Neutrophil (primary cell): Measurements from ENCODE around the gene NUP153.
"Not testable (repeated sequence)": the region's sequence is repeated elsewhere in the genome, so short reads cannot be mapped to it uniquely, and the experiment has no call there.

Experiments
- H3K27ac ChIP-seq: fragments of 200-600 bp; sonication (generic); 2 replicates; pipeline ENCODE4 v1.5.1; 2016; ENCODE audit warnings: mild to moderate bottlenecking, moderate library complexity
- H3K27me3 ChIP-seq: fragments of 200-600 bp; sonication (generic); 2 replicates; pipeline ENCODE4 v1.6.0; 2016; ENCODE audit warnings: mild to moderate bottlenecking
- H3K36me3 ChIP-seq: fragments of 200-600 bp; sonication (generic); 2 replicates; pipeline ENCODE4 v1.5.1; 2017
- H3K4me1 ChIP-seq, 2 experiments: fragments of 200-600 bp in 1 of 2; sonication (generic) in 1 of 2; 1 replicate in 1 of 2; 2 replicates in 1 of 2; pipeline versions ENCODE4 v1.5.1 to v1.6.1; 2013 to 2016; ENCODE audit warnings: low read depth in 1 of 2, low read length in 1 of 2, mild to moderate bottlenecking in 1 of 2, moderate library complexity in 1 of 2; ENCODE audit not compliant: control insufficient read depth in 1 of 2, insufficient read depth in 1 of 2
- H3K4me3 ChIP-seq, 2 experiments: fragments of 200-600 bp in 1 of 2; sonication (generic) in 1 of 2; 1 replicate in 1 of 2; 2 replicates in 1 of 2; pipeline ENCODE4 v1.5.1; 2013 to 2016; ENCODE audit warnings: low read depth in 1 of 2, low read length in 1 of 2, mild to moderate bottlenecking in 1 of 2, moderate library complexity in 1 of 2
- H3K9me3 ChIP-seq: fragments of 200-600 bp; sonication (generic); 2 replicates; pipeline ENCODE4 v1.5.1; 2016
- TF ChIP-seq, protein P1 (sequence below): fragments of 200-600 bp; sonication (generic); IDR thresholded peaks from 2 replicates; pipeline ENCODE4 v1.5.1; 2016; ENCODE audit warnings: antibody characterized with exemption

The NUP153 gene

DNA sequence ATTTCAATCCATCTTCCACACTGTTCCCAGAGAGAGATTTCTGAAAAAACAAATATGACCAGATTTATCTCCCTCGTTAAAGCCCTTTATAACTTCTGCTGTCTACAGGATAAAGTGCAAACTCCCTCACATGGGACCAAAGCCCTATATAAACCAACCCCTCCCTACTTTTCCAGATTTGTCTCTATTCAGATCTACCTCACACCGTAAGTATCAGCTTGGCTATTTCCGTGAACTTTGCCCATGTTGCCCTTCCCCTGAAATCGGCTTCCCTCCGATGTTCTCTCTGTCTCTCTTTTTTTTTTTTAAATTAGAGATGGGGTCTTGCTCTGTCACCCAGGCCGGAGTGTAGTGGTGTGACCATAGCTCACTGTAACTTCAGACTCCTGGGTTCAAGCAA, 118.7 kb downstream of the NUP153 start:
- Histone ChIP-seq H3K36me3 (no peaks in the 10 kb centered on the region), H3K9me3 (no peaks in the 10 kb centered on the region), H3K27me3 (no peaks in the 10 kb centered on the region), H3K4me3 (no peak overlapping the region), H3K27ac (peak overlapping the region; percentile 10), H3K4me1 (peaks cover 44 to 58% of the 10 kb centered on the region in 2 experiments)
- TF ChIP-seq, protein P1, sequence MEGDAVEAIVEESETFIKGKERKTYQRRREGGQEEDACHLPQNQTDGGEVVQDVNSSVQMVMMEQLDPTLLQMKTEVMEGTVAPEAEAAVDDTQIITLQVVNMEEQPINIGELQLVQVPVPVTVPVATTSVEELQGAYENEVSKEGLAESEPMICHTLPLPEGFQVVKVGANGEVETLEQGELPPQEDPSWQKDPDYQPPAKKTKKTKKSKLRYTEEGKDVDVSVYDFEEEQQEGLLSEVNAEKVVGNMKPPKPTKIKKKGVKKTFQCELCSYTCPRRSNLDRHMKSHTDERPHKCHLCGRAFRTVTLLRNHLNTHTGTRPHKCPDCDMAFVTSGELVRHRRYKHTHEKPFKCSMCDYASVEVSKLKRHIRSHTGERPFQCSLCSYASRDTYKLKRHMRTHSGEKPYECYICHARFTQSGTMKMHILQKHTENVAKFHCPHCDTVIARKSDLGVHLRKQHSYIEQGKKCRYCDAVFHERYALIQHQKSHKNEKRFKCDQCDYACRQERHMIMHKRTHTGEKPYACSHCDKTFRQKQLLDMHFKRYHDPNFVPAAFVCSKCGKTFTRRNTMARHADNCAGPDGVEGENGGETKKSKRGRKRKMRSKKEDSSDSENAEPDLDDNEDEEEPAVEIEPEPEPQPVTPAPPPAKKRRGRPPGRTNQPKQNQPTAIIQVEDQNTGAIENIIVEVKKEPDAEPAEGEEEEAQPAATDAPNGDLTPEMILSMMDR: no peak

DNA sequence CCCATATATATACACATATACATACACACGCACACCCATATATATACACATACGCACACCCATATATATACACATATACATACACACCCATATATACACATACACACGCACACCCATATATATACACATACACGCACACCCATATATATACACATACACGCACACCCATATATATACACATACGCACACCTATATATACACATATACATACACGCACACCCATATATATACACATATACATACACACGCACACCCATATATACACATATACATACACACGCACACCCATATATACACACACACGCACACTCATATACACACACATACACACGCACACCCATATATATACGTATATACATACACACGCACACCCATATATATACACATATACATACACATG, 120.1 kb downstream of the NUP153 start:
- not testable (repeated sequence) for H3K9me3 ChIP-seq, H3K36me3 ChIP-seq, H3K27me3 ChIP-seq, H3K4me3 ChIP-seq
- peaks cover 31 to 44% of the 10 kb centered on the region in 2 experiments for H3K4me1 ChIP-seq
- H3K27ac ChIP-seq: peak overlapping the region; percentile 79

DNA sequence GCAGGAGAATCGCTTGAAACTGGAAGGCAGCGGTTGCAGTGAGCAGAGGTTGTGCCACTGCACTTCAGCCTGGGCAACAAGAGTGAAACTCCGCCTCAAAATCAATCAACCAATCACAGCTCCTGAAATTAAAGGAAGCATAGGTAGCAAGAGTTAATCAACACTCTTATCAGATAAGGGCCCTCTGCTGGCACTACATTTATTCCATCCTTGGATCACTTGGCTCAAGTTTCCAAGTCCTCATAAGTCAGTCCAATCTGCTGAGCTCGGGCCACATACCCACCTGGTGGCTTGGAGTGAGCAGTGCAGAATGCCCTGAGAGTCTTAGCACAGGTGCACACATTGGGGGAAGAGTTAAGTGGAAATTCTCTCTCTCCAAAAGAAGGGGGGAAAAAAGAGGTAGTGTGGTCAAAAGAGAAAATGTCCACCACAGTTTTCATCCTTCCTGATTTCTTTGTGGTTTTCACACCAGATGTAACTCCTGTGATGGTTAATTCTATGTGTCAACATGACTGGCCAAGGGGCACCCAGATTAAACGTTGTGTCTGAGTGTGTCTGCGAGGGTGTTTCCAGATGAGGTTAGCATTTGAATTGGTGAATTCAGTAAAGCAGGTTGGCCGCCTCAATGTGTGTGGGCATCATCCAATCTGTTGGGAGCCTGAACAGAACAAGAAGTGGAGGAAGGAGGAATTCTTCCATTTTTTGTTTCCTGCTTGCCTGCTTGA, 120.8 kb downstream of the NUP153 start:
- TF ChIP-seq, protein P1: peak; percentile 54
- H3K36me3 ChIP-seq: no peaks in the 10 kb centered on the region
- H3K9me3 ChIP-seq: no peaks in the 10 kb centered on the region
- peak overlapping the region; percentile 79 for H3K27ac ChIP-seq
- H3K27me3 ChIP-seq: peaks cover 13% of the 10 kb centered on the region
- no peak overlapping the region for H3K4me3 ChIP-seq
- H3K4me1 ChIP-seq: peaks cover 24 to 37% of the 10 kb centered on the region in 2 experiments

DNA sequence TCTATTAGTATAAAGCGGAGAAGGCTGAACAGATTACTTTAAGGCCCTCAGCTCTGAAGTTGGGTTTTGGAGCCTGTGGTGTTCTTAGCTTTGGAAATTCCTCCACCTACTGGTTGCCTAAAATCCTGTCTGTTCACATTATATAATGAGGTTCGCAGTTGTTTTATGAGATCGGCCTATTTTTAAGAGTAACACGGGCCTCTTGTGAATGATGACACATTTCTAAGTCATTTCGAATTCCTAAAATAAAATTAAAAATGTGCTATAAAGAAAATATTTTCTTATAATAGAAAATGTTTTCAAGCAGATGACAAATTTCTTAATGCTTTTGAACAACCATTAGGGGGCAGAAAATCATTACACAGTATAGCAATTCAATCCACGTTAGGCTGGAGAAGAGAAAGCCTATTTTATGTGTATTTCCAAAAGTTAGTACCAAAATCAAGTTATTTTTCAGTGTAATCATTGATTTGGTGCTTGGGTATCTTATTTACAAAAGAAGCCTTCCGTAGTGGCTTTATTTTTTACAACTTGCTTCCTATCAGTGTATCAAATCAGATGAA, 122.4 kb downstream of the NUP153 start:
- H3K27me3 ChIP-seq: peaks cover 29% of the 10 kb centered on the region
- no peaks in the 10 kb centered on the region for H3K36me3 ChIP-seq
- TF ChIP-seq, protein P1: peak; percentile 71
- H3K4me1 ChIP-seq: peaks cover 14 to 35% of the 10 kb centered on the region in 2 experiments
- peak overlapping the region; percentile 79 for H3K27ac ChIP-seq
- no peak overlapping the region for H3K4me3 ChIP-seq
- H3K9me3 ChIP-seq: no peaks in the 10 kb centered on the region

DNA sequence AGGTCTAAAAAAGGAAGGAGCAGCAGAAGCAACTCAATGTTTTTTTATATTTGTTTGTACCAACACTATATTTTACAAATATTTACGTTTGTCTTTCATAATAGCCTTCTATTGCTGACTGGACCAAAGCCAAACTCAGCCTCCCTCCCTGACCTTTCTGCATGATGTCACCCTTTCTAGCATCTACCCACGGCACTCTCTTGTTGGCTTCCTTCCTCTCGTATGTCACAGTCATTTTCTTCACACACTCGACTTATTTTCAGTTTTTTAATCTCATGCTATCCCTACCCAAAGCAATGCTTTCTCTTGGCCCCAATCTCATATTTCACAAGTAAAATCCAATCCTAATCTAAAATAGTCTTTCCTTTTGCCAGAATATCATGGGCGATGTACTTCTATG, 122.9 kb downstream of the NUP153 start:
- Histone ChIP-seq H3K4me3 (no peak overlapping the region), H3K27ac (peak overlapping the region; percentile 79), H3K4me1 (peaks cover 14 to 35% of the 10 kb centered on the region in 2 experiments), H3K36me3 (no peaks in the 10 kb centered on the region), H3K27me3 (peaks cover 34% of the 10 kb centered on the region), H3K9me3 (no peaks in the 10 kb centered on the region)
- TF ChIP-seq, protein P1: no peak

DNA sequence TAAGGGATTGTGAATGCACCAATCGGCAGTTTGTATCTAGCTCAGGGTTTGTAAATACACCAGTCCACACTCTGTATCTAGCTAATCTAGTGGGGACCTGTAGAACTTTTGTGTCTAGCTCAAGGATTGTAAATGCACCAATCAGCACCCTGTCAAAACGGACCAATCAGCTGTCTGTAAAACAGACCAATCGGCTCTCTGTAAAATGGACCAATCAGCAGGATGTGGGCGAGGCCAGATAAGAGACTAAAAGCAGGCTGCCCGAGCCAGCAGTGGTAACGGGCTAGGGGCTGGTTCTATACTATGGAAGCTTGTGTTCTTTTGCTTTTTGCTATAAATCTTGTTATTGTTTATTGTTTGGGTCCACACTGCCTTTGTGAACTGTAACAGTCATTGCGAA, 125.4 kb downstream of the NUP153 start:
- not testable (repeated sequence) for H3K27ac ChIP-seq, H3K4me3 ChIP-seq, H3K9me3 ChIP-seq, H3K36me3 ChIP-seq
- H3K27me3 ChIP-seq: peaks cover 35% of the 10 kb centered on the region
- peaks cover 9 to 30% of the 10 kb centered on the region in 2 experiments for H3K4me1 ChIP-seq
